Neural cell (in vitro differentiated cells): ENCODE results near the gene INPP5D. TPM values are rescaled to one million over a fixed set of nuclear protein-coding genes. Genes with fewer than 3 reads are reported as not detected.

Experiments
- H2AFZ ChIP-seq: fragments of 200-600, 300-800 bp; sonication (generic), shearing (Covaris generic); 2 replicates; pipeline ENCODE4 v1.6.0; 2014; ENCODE audit warnings: low read depth, mild to moderate bottlenecking, antibody characterized with exemption, low read length, moderate library complexity
- H3F3A ChIP-seq: fragments of 200-600 bp; shearing (Covaris generic); 2 replicates; pipeline ENCODE4 v1.6.1; 2016; ENCODE audit warnings: mild to moderate bottlenecking, moderate library complexity, mixed read lengths, antibody characterized with exemption, low read length; ENCODE audit not compliant: insufficient read depth, poor library complexity, severe bottlenecking
- H3K27ac ChIP-seq: fragments of 200-600, 300-800 bp; sonication (generic), shearing (Covaris generic); 2 replicates; pipeline ENCODE4 v1.5.1; 2014; ENCODE audit warnings: mild to moderate bottlenecking, low read length, moderate library complexity
- H3K27me3 ChIP-seq: fragments of 300-800, 200-600 bp; sonication (generic), shearing (Covaris generic); 2 replicates; pipeline ENCODE4 v1.6.0; 2014; ENCODE audit warnings: mild to moderate bottlenecking, low read depth, low read length, moderate library complexity; ENCODE audit not compliant: insufficient read depth
- H3K36me3 ChIP-seq: fragments of 300-800, 200-600 bp; sonication (generic), shearing (Covaris generic); 2 replicates; pipeline ENCODE4 v1.5.1; 2014; ENCODE audit warnings: mild to moderate bottlenecking, antibody characterized with exemption, low read length, moderate library complexity; ENCODE audit not compliant: insufficient read depth
- H3K4me2 ChIP-seq: fragments of 300-800, 200-600 bp; sonication (generic), shearing (Covaris generic); 2 replicates; pipeline ENCODE4 v1.6.0; 2014; ENCODE audit warnings: mild to moderate bottlenecking, low read length
- H3K4me3 ChIP-seq: fragments of 300-800, 200-600 bp; sonication (generic), shearing (Covaris generic); 2 replicates; pipeline ENCODE4 v1.5.1; 2014; ENCODE audit warnings: mild to moderate bottlenecking, low read length, moderate library complexity
- H3K79me2 ChIP-seq: fragments of 200-600 bp; shearing (Covaris generic); replicated peaks from 2 replicates; pipeline ENCODE4 v1.6.0; 2014; ENCODE audit warnings: mild to moderate bottlenecking, low read length, moderate library complexity; ENCODE audit not compliant: insufficient read depth
- H3K9ac ChIP-seq: fragments of 300-800, 200-600 bp; sonication (generic), shearing (Covaris generic); 2 replicates; pipeline ENCODE4 v1.6.1; 2016; ENCODE audit warnings: mild to moderate bottlenecking, low read length, mixed read lengths
- H3K9me2 ChIP-seq: fragments of 200-600 bp; shearing (Covaris generic); 2 replicates; pipeline ENCODE4 v1.6.1; 2016; ENCODE audit warnings: mild to moderate bottlenecking, low read length, mixed read lengths; ENCODE audit not compliant: insufficient read depth
- H3K9me3 ChIP-seq: fragments of 200-600, 300-800 bp; sonication (generic), shearing (Covaris generic); 2 replicates; pipeline ENCODE4 v1.6.1; 2016; ENCODE audit warnings: mild to moderate bottlenecking, mixed run types, low read length, moderate library complexity, mixed read lengths
- H4K20me1 ChIP-seq: fragments of 200-600 bp; shearing (Covaris generic); 2 replicates; pipeline ENCODE4 v1.6.1; 2016; ENCODE audit warnings: mild to moderate bottlenecking, mixed run types; ENCODE audit not compliant: insufficient read depth
- CTCF ChIP-seq: fragments of 450-650 bp; IDR thresholded peaks from 2 replicates; pipeline ENCODE4 v1.5.1; 2014; ENCODE audit warnings: antibody characterized with exemption, mild to moderate bottlenecking, moderate library complexity; ENCODE audit not compliant: poor library complexity, severe bottlenecking
- EP300 ChIP-seq: fragments of 450-650 bp; conservative IDR thresholded peaks from 2 replicates; pipeline ENCODE4 v1.6.1; 2014; ENCODE audit warnings: antibody characterized with exemption, mild to moderate bottlenecking, moderate library complexity; ENCODE audit not compliant: poor library complexity, severe bottlenecking
- EZH2 ChIP-seq: fragments of 200-600, 300-800 bp; shearing (Covaris generic), sonication (generic); IDR thresholded peaks from 2 replicates; pipeline ENCODE4 v1.6.1; 2014; ENCODE audit warnings: antibody characterized with exemption, low read length, borderline replicate concordance, mild to moderate bottlenecking; ENCODE audit not compliant: insufficient read depth, poor library complexity, severe bottlenecking
- MXI1 ChIP-seq: fragments of 450-650 bp; conservative IDR thresholded peaks from 2 replicates; pipeline ENCODE4 v1.6.1; 2014; ENCODE audit warnings: antibody characterized with exemption, mild to moderate bottlenecking; ENCODE audit not compliant: poor library complexity, severe bottlenecking
- POLR2AphosphoS5 ChIP-seq: IDR thresholded peaks from 2 replicates; pipeline ENCODE4 v1.6.1; 2012
- RAD21 ChIP-seq: fragments of 450-650 bp; conservative IDR thresholded peaks from 2 replicates; pipeline ENCODE4 v1.6.1; 2014; ENCODE audit warnings: antibody characterized with exemption, mild to moderate bottlenecking, moderate library complexity
- REST ChIP-seq: IDR thresholded peaks from 2 replicates; pipeline ENCODE4 v1.6.1; 2012; ENCODE audit warnings: borderline replicate concordance
- SMC3 ChIP-seq: fragments of 450-650 bp; conservative IDR thresholded peaks from 2 replicates; pipeline ENCODE4 v1.6.1; 2014; ENCODE audit warnings: antibody characterized with exemption, mild to moderate bottlenecking, moderate library complexity; ENCODE audit not compliant: poor library complexity
- TAF1 ChIP-seq: IDR thresholded peaks from 2 replicates; pipeline ENCODE4 v1.6.1; 2012; ENCODE audit warnings: low read depth
- polyA plus RNA-seq: library from polyadenylated mRNA; depleted of rRNA; stranded (reverse); fragments of >200 nt; gene quantifications from 2 replicates; pipeline ENCODE4 v1.2.3, GENCODE V29; 2014

Gene INPP5D
- polyA plus RNA-seq, 1 donor from 2014 or later = not detected

- H3K4me2 ChIP-seq = no peak overlapping the region
- H3F3A ChIP-seq = no peaks in the 10 kb centered on the region
- no peaks in the 10 kb centered on the region for H3K9me2 ChIP-seq
- H2AFZ ChIP-seq = no peak overlapping the region
- H3K36me3 ChIP-seq = no peaks in the 10 kb centered on the region
- no peak overlapping the region for H3K4me3 ChIP-seq
- no peaks in the 10 kb centered on the region for H4K20me1 ChIP-seq
- no peaks in the 10 kb centered on the region for H3K27me3 ChIP-seq
- no peaks in the 10 kb centered on the region for H3K9me3 ChIP-seq
- no peak overlapping the region for H3K27ac ChIP-seq
- TF ChIP-seq EP300 (no peak), EZH2 (no peak), POLR2AphosphoS5 (no peak), CTCF (no peak), TAF1 (no peak), MXI1 (no peak), SMC3 (no peak)
- H3K9ac ChIP-seq = no peak overlapping the region
- peaks cover 1% of the 10 kb centered on the region for H3K79me2 ChIP-seq
Observed at GRCh38 chr2:233247744-233248143, 187.6 kb downstream of the INPP5D start.

DNA sequence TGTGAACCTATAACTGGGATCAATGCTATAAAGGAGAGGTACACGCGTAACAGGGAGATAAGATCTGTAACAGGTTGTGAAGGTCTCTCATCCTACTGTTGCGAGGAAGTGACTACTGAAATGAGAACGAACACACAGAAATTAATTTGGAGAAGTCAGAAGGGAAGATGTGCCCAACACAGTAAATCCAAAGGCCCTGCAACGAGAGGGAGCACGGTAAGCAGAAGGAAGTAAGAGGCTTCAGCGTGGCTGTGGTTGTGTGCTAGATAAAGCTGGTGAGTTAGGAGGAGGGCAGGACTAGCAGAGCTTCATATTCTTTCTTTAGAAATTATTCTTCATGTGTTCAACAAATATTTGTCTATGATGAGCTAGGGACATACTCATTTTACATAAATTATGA, 188.9 kb downstream of the INPP5D start:
- Histone ChIP-seq H3K4me2 (no peak overlapping the region), H3K9me2 (no peaks in the 10 kb centered on the region), H3K9ac (no peak overlapping the region), H3K27me3 (no peaks in the 10 kb centered on the region), H3F3A (no peaks in the 10 kb centered on the region), H3K9me3 (no peaks in the 10 kb centered on the region), H3K79me2 (peaks cover 6% of the 10 kb centered on the region), H3K27ac (no peak overlapping the region), H2AFZ (no peak overlapping the region), H3K36me3 (no peaks in the 10 kb centered on the region), H4K20me1 (no peaks in the 10 kb centered on the region), H3K4me3 (no peak overlapping the region)
- no peak for TF ChIP-seq MXI1
- no peak for TF ChIP-seq POLR2AphosphoS5
- no peak for TF ChIP-seq RAD21
- no peak for TF ChIP-seq EP300
- TF ChIP-seq CTCF = no peak

- Histone ChIP-seq H4K20me1 (no peaks in the 10 kb centered on the region), H3K79me2 (peaks cover 6% of the 10 kb centered on the region), H3K9ac (no peak overlapping the region), H2AFZ (no peak overlapping the region), H3K4me2 (no peak overlapping the region), H3K27me3 (no peaks in the 10 kb centered on the region), H3K4me3 (no peak overlapping the region), H3K9me3 (no peaks in the 10 kb centered on the region), H3K9me2 (no peaks in the 10 kb centered on the region), H3K27ac (no peak overlapping the region), H3F3A (no peaks in the 10 kb centered on the region), H3K36me3 (no peaks in the 10 kb centered on the region)
- TF ChIP-seq REST (no peak), EP300 (no peak), POLR2AphosphoS5 (no peak), EZH2 (no peak), SMC3 (no peak), CTCF (no peak), RAD21 (no peak), MXI1 (no peak), TAF1 (no peak)
Observed at GRCh38 chr2:233250568-233250967, 190.4 kb downstream of the INPP5D start.
